ENCODE data around the gene MTHFD1L. TPM values are rescaled to one million over a fixed set of nuclear protein-coding genes. Genes with fewer than 3 reads are reported as not detected.
"Not testable (repeated sequence)": the region's sequence is repeated elsewhere in the genome, so short reads cannot be mapped to it uniquely, and the experiment has no call there.

MTHFD1L gene
- total RNA-seq, 1 donor from 2014 or later: 107 TPM

DNA sequence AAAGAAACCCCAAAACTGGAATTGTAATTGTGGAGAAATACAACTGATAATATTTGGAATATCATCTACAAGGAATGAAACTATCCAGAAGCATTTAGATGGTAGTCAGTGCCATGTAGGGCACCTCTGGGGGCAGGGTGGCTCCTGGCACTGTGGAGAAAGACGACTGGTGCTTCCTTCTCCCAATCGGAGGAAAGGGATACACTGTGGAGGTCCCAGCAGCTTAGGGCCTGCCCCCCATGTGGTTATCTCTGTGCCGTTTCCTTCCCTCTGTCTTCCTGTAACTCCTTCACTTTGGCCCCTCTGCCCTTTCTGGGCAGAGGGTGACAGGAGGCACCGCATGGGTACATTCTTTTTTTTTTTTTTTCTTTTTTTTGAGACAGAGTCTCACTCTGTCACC is 178.4 kb downstream of the MTHFD1L start:
- peak overlapping the region; percentile 99 for H3K27ac ChIP-seq (ENCODE audit: low read depth, low read length)
- no peaks in the 10 kb centered on the region for H3K36me3 ChIP-seq (ENCODE audit: insufficient read depth, low read length)
- no peaks in the 10 kb centered on the region for H3K9me3 Mint-ChIP-seq (ENCODE audit: unreplicated experiment)
- H4K20me1 ChIP-seq (ENCODE audit: insufficient read depth, low read length): no peaks in the 10 kb centered on the region
- H3K4me1 ChIP-seq (ENCODE audit: insufficient read depth, low read length): peaks cover 57% of the 10 kb centered on the region
- H3K27me3 Mint-ChIP-seq (ENCODE audit: low read depth, unreplicated experiment): no peaks in the 10 kb centered on the region
- no peak overlapping the region for H3K4me3 Mint-ChIP-seq (ENCODE audit: unreplicated experiment)
- no peaks in the 10 kb centered on the region for H3K9me3 ChIP-seq (ENCODE audit: insufficient read depth, low read depth, low read length)
- peaks cover 30% of the 10 kb centered on the region for H3K36me3 Mint-ChIP-seq (ENCODE audit: low read depth, unreplicated experiment)
- H3K27ac Mint-ChIP-seq (ENCODE audit: unreplicated experiment): peak overlapping the region; percentile 98
- H3K27me3 ChIP-seq (ENCODE audit: insufficient read depth, low read length): no peaks in the 10 kb centered on the region
- FAIRE-seq (no peak), DNase-seq (ENCODE audit: low read depth) (no peak)
- TF ChIP-seq, protein P1, sequence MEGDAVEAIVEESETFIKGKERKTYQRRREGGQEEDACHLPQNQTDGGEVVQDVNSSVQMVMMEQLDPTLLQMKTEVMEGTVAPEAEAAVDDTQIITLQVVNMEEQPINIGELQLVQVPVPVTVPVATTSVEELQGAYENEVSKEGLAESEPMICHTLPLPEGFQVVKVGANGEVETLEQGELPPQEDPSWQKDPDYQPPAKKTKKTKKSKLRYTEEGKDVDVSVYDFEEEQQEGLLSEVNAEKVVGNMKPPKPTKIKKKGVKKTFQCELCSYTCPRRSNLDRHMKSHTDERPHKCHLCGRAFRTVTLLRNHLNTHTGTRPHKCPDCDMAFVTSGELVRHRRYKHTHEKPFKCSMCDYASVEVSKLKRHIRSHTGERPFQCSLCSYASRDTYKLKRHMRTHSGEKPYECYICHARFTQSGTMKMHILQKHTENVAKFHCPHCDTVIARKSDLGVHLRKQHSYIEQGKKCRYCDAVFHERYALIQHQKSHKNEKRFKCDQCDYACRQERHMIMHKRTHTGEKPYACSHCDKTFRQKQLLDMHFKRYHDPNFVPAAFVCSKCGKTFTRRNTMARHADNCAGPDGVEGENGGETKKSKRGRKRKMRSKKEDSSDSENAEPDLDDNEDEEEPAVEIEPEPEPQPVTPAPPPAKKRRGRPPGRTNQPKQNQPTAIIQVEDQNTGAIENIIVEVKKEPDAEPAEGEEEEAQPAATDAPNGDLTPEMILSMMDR (IDR thresholded peaks at IDR 0.05; ENCODE audit: insufficient read depth, low read depth, low read length): no peak
- TF ChIP-seq EZH2 (IDR thresholded peaks at IDR 0.05; ENCODE audit: insufficient read depth, low read length): no peak
- peak overlapping the region; percentile 71 for H3K4me2 ChIP-seq (ENCODE audit: low read length)
- H3K4me3 ChIP-seq (ENCODE audit: insufficient read depth, low read depth, low read length): no peak overlapping the region
- H3K4me1 Mint-ChIP-seq (ENCODE audit: low read depth, unreplicated experiment): peaks cover 64% of the 10 kb centered on the region
- H2AFZ ChIP-seq (ENCODE audit: low read depth, low read length): no peak overlapping the region
- peaks cover 8% of the 10 kb centered on the region for H3K79me2 ChIP-seq (ENCODE audit: insufficient read depth, low read length)
- H3K9ac ChIP-seq (ENCODE audit: low read length): peak overlapping the region; percentile 87

DNA sequence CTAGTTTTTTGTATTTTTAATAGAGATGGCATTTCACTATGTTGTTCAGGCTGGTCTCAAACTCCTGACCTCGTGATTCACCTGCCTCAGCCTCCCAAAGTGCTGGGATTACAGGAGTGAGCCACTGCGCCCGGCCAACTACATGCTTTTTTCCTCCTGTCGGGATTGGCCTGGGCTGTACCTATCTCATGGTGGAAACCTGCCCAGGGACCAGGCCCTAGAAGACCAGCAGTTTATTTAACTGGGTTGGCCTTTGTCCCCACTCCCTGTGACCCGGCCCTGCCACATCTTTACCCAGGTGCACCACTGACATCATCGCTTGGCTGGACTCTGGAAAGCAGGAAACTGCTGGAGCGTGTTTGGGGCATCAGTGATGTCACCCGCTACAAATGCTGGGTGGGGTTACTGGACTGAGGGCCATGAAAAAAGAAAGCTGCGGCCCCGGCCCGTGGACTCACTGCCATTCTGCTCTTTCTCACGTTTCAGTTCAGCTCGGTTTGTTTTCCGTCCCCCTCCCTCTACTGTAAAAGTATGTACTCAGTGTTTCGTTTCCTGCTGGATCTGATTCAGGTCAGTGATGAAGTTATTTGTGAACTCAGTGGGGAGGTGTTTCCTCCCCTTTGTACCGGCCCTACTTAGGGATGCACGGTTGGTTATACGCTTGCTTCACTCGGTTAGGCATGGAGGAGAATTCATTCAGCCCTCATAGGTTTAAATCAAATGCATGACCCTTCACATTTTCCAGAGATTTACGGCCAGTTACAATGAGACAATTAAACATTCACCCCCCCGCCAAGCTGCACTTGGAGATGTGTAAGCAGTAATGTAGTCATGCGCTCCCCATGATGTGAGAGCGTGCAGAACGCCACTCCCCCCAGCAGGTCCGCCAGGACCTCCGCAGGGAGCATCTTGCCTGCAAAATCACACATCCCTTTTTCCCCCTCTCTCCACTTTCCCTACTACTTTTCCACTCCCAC is 179.3 kb downstream of the MTHFD1L start:
- Histone ChIP-seq H3K79me2 (ENCODE audit: insufficient read depth, low read length) (peaks cover 4% of the 10 kb centered on the region), H3K4me1 (ENCODE audit: insufficient read depth, low read length) (peaks cover 57% of the 10 kb centered on the region), H3K9me3 (ENCODE audit: insufficient read depth, low read depth, low read length) (no peaks in the 10 kb centered on the region), H3K27me3 (ENCODE audit: insufficient read depth, low read length) (no peaks in the 10 kb centered on the region), H3K4me2 (ENCODE audit: low read length) (peak overlapping the region; percentile 71), H4K20me1 (ENCODE audit: insufficient read depth, low read length) (no peaks in the 10 kb centered on the region), H3K9ac (ENCODE audit: low read length) (peak overlapping the region; percentile 87), H3K36me3 (ENCODE audit: insufficient read depth, low read length) (no peaks in the 10 kb centered on the region), H3K27ac (ENCODE audit: low read depth, low read length) (peak overlapping the region; percentile 99), H2AFZ (ENCODE audit: low read depth, low read length) (no peak overlapping the region), H3K4me3 (ENCODE audit: insufficient read depth, low read depth, low read length) (peak overlapping the region; percentile 36)
- peak overlapping the region; percentile 98 for H3K27ac Mint-ChIP-seq (ENCODE audit: unreplicated experiment)
- no peaks in the 10 kb centered on the region for H3K27me3 Mint-ChIP-seq (ENCODE audit: low read depth, unreplicated experiment)
- H3K9me3 Mint-ChIP-seq (ENCODE audit: unreplicated experiment): no peaks in the 10 kb centered on the region
- TF ChIP-seq, protein P1 (IDR thresholded peaks at IDR 0.05; ENCODE audit: insufficient read depth, low read depth, low read length): no peak
- no peak for TF ChIP-seq EZH2 (IDR thresholded peaks at IDR 0.05; ENCODE audit: insufficient read depth, low read length)
- H3K4me1 Mint-ChIP-seq (ENCODE audit: low read depth, unreplicated experiment): peaks cover 59% of the 10 kb centered on the region
- FAIRE-seq: no peak
- peaks cover 25% of the 10 kb centered on the region for H3K36me3 Mint-ChIP-seq (ENCODE audit: low read depth, unreplicated experiment)
- peak overlapping the region; percentile 17 for H3K4me3 Mint-ChIP-seq (ENCODE audit: unreplicated experiment)
- DNase-seq (ENCODE audit: low read depth): peak; percentile 91

DNA sequence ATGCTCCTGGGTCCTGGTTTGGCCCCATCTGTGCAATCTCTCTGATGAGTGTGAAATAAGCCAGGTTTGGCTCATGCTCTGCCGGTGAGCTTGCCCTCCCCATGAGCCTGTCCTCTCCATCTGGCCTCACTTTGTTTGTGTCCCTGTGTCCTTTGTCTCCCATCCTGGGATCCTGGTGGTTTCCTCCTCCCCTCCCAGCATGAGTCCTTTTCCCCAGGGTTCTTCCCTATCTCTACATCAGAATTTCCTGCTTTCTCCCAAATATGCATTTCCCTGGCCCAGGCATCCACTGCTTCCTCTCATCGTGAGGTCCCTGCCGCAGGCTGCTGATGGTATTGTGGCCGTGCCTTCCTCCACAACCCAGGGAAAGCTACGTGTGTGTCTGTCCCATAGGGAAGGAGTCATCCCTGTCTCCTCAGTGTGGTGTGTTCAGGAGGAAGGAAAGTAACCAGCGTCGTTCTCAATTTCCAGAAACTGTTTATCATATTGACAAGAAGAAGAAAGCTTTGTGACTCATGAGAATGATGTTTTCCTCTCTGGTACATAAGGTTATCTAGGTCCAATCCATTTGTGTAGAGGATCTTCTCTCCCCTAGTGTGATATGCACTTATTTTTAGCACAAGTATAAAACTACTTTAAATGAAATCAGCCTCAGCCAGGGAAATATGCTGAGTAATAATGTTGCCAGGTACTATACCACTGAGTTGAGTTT is 180.2 kb downstream of the MTHFD1L start:
- Histone ChIP-seq H3K4me2 (ENCODE audit: low read length) (peak overlapping the region; percentile 71), H3K9ac (ENCODE audit: low read length) (peak overlapping the region; percentile 87), H3K4me1 (ENCODE audit: insufficient read depth, low read length) (peaks cover 48% of the 10 kb centered on the region), H3K4me3 (ENCODE audit: insufficient read depth, low read depth, low read length) (peak overlapping the region; percentile 36), H3K27ac (ENCODE audit: low read depth, low read length) (peak overlapping the region; percentile 99)
- not testable (repeated sequence) for H2AFZ ChIP-seq (ENCODE audit: low read depth, low read length); H3K79me2 ChIP-seq (ENCODE audit: insufficient read depth, low read length); H3K27me3 ChIP-seq (ENCODE audit: insufficient read depth, low read length); H3K9me3 ChIP-seq (ENCODE audit: insufficient read depth, low read depth, low read length); H4K20me1 ChIP-seq (ENCODE audit: insufficient read depth, low read length); H3K9me3 Mint-ChIP-seq (ENCODE audit: unreplicated experiment); FAIRE-seq; H3K36me3 ChIP-seq (ENCODE audit: insufficient read depth, low read length); H3K27me3 Mint-ChIP-seq (ENCODE audit: low read depth, unreplicated experiment)
- Mint-ChIP-seq H3K4me1 (ENCODE audit: low read depth, unreplicated experiment) (peaks cover 51% of the 10 kb centered on the region), H3K36me3 (ENCODE audit: low read depth, unreplicated experiment) (peaks cover 27% of the 10 kb centered on the region), H3K4me3 (ENCODE audit: unreplicated experiment) (peak overlapping the region; percentile 17), H3K27ac (ENCODE audit: unreplicated experiment) (peak overlapping the region; percentile 98)
- peak; percentile 85 for DNase-seq (ENCODE audit: low read depth)

Measured in astrocyte (in vitro differentiated cells and primary cell).